IPS-NIHi11 (cell line): Measurements from ENCODE around the gene SCN3B.

Source experiments
- DNase-seq: peaks from one replicate; pipeline ENCODE4 v3.0.0; 2012; ENCODE audit warnings: mixed read lengths, low spot score

Gene SCN3B

GRCh38 chr11:123597859-123598258 lies 56.6 kb downstream of the SCN3B start:
- DNase-seq, result no peak

GRCh38 chr11:123594921-123595320 lies 59.5 kb downstream of the SCN3B start:
- DNase-seq, result no peak

- DNase-seq, result no peak
These were observed 60.1 kb downstream of the SCN3B start for GRCh38 chr11:123594188-123594901.

GRCh38 chr11:123593570-123593969 lies 60.9 kb downstream of the SCN3B start:
- DNase-seq, result no peak

GRCh38 chr11:123590296-123590912 lies 64.0 kb downstream of the SCN3B start:
- DNase-seq, result no peak

- no peak for DNase-seq
These were observed 65.6 kb downstream of the SCN3B start for GRCh38 chr11:123588864-123589262.

- DNase-seq, result no peak
These were observed 66.1 kb downstream of the SCN3B start for GRCh38 chr11:123588117-123588863.

- DNase-seq, result no peak
These were observed 66.9 kb downstream of the SCN3B start for GRCh38 chr11:123587559-123587958.

- DNase-seq, result no peak
These were observed 67.4 kb downstream of the SCN3B start for GRCh38 chr11:123587044-123587443.

- no peak for DNase-seq
These were observed 67.9 kb downstream of the SCN3B start for GRCh38 chr11:123586568-123586967.

- DNase-seq, result no peak
These were observed 68.7 kb downstream of the SCN3B start for GRCh38 chr11:123585706-123586105.

- DNase-seq, result no peak
These were observed 69.2 kb downstream of the SCN3B start for GRCh38 chr11:123585206-123585605.

- DNase-seq, result no peak
These were observed 69.7 kb downstream of the SCN3B start for GRCh38 chr11:123584737-123585136.

GRCh38 chr11:123584186-123584585 lies 70.2 kb downstream of the SCN3B start:
- DNase-seq, result no peak

GRCh38 chr11:123582992-123583504 lies 71.4 kb downstream of the SCN3B start:
- DNase-seq, result no peak

GRCh38 chr11:123581651-123582399 lies 72.6 kb downstream of the SCN3B start:
- no peak for DNase-seq

GRCh38 chr11:123580557-123581275 lies 73.7 kb downstream of the SCN3B start:
- peak; percentile 92 for DNase-seq

- DNase-seq, result no peak
These were observed 74.3 kb downstream of the SCN3B start for GRCh38 chr11:123580137-123580536.

GRCh38 chr11:123579482-123579812 lies 75.0 kb downstream of the SCN3B start:
- DNase-seq, result no peak
